Activated CD4-positive, alpha-beta T cell treated with anti-CD3 and anti-CD28 coated beads, Interleukin-2, amount 50 U/mL, for 1 hour (primary cell): ENCODE results near the gene RBM19.

Source experiments
- DNase-seq: peaks from one replicate; pipeline ENCODE4 v3.0.0-alpha.2; 2020

RBM19 gene

DNA sequence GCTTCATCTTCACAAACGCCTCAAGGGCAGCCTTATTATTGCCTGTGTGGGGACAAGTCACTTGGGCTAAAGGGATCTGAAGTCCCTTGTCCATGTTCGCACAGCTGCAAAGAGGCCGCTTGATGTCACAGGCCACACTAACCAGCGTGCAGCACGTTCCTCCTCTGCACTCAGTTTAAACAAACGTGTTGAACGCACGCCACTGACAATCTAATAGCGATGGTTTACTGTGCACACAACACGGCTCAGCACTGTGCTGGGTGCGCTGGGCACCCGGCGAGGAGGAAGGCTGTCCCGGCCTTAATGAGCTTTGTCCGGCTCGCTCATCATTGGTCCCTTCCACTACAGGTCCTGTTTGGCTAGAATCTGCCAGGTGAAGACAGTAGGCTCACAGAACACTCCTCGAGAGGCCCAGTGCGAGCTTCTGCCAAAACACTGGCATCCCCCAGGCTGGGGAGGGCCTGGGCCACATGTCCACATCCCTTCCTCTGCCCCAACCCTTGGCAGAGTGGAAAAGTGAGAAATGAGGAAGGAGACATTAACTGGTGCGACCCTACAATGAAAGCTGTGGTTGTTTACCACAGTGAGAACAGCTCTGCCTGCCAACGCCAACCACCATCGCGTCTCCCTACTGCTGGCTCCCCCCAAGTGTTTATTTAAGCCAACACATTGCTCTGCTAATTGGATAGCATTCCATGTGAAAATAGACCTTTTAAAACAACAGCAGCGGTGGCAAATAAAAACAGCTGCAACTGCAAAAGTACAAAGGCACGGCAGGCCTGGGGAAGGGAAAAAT lies 113.2 kb downstream of the RBM19 start:
- DNase-seq, result no peak

DNA sequence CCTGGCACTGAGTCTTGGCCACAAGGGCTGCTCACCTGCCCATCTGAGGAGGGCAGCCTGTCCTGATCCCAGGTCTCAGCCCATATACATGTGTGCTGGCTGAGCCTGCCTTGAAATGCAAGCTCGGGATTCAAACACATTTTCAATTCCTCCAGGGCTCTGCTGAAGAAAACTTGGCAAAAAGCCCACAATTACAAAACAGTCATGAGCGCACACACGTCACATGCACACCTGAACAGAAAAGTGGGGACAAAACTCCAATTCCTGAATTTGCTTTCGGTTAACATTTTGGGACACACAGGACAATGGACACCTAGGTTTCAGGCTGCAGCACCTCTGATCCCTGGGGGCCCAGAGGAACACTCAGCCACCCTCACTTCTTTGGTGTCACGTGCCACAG lies 113.9 kb downstream of the RBM19 start:
- DNase-seq, result no peak

DNA sequence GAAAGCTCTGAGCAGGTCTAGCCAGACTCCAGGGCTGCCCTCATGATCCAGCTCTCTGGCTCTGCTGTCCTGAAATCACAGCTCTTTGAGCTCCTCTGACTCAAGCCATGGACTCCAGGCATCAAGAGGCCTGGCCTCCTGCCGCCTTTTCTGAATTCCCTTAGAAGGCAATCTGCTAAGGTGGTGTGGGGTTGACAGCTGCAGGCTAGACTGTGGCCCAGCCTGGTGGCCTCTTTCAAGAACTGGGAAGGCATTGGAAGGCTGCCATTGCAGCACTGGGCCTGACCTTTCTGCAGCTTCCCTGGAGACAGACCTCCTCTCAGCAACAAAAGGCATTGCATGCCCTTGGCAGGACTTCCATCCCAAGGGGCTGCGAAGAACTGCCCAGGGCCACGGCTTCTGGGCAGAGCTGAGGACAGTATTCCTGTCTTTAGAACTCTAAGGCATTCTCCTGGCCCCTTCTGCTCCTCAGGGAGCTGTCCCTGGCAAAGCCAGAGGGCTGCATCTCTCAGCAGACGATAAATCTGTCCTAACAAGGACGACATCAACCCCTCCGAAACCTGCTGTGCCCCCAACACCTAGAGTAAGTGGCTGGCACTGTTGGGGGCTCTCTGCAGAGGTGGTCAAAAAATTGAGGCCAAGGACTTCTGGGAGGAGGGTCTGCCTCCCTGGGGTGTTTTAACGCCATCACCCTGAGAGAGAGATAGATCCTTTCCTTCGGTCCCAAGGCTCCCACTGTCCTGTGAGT lies 115.6 kb downstream of the RBM19 start:
- no peak for DNase-seq

DNA sequence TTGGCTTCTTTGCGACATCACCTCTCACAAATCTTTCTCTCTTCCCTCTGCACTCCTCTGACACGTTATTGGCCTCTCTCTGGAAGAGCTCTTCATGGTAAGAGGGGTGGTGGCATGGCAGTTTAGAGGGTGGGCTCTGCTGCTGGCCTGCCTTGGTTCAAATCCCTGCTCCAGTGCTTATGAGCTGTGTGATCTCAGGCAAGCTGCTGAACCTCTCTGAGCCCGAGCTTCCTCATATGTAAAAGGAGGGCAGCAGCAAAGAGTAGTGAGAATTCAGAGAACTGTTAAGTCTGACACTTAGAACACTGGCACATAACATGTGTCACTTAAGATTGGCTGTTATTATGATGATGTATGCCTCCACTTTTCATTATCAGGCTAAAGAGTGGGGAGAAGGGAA lies 118.3 kb downstream of the RBM19 start:
- DNase-seq, result no peak

DNA sequence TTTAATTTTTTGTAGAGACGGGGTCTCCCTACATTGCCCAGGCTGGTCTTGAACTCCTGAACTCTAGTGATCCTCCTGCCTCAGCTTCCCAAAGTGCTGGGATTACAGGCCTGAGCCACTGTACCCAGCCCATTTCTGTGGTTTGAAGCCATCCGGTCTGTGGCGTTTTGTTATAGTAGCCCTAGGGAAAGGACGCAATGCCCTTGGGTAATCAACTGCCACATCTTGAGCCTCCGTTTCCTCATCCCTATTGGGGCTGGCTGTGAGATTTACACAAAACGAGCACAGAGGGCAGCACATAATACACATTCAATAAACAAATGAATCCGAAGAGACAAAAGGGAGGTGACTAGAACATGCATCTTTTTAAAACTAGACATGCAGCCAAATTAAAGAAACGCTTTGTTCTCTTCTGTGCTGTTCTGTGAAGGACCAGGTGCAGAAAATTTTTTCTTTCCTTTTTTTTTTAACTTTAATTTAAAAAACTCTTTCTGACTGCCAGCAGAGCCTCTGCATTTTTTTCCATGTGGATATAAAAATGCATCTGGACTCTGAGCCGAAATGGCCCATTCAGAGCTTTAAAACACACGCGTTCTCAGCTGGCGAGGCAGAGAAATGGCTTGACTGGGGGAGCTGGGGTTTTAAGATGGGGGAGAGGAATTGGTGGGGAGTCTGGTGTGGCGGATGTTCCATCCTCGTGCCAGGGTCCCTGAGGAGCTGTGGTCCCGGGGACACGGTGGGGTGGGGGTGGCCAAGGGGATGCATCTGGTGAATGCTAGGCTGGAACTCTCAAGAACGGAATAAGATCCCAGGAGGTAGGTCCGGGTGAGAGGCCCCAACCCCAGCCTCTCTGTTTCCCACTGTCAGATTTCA lies 119.0 kb downstream of the RBM19 start:
- no peak for DNase-seq

DNA sequence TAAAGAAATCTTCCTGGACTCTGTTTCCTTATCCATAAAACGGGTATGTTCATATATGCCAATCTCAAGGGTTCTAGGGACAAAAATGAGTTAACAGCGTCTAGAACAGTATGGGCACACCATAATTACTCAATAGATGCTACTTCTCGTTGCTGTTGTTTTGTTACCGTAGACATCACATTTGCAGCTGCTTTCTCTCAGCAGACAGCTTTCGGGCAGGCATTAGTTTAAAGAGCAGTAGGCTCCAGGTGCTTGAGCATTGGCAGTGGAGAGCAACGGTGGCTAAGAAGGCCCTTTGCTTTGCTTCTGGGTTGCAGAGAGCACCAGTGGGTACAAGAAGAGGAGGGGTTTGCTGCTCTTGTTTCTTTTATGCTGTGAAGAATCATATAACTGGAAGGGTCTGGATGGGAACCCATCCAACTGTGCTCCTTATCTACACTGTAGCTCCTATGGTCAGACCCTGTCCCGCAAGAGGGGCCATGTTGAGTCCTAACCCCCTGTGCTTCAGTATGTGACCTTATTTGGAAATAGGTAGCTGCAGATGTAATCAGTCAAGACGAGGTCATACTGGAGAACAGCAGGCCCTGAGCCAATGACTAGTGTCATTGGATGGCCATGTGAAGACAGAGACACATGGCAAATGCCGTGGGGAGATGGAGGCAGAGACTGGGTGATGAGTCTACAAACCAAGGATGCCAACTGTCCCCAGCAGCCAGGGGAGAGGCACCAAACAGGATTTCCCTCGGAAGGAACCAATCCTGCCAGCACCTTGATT lies 120.0 kb downstream of the RBM19 start:
- DNase-seq, result no peak

DNA sequence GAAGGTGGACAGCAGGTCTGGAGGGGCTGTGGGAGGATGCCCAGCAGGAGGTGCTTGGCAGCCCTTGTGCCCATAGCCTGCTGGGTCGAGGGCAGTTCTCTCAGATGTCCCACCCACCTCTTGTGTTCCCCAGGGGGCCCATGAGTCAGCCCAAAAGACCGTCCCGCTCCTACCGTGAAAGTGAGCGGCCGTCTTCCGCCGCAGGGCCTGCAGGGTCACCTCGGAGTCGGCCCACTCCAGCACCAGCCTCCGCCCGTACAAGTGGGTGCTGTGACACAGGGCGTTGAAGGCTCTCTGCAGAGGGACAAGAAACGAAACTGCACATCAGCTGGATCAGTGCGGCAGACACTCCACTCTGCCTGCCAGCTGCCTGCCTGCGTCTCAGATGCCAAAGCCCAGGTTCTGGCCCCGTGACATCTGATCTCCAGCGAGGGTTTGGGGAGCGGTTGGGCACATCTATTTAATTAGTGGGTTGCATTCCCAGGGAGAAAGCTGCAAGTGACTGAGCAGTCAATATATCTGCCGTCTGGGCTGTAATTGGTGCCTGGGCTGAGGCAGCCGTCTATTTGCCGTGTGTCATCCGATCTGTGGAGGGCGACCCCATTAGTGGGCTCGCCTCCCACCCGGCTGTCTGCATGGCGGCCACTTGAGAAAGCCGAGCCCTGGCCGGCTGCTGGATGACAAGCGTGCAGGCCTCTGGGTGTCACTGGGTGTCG lies 121.5 kb downstream of the RBM19 start:
- no peak for DNase-seq

DNA sequence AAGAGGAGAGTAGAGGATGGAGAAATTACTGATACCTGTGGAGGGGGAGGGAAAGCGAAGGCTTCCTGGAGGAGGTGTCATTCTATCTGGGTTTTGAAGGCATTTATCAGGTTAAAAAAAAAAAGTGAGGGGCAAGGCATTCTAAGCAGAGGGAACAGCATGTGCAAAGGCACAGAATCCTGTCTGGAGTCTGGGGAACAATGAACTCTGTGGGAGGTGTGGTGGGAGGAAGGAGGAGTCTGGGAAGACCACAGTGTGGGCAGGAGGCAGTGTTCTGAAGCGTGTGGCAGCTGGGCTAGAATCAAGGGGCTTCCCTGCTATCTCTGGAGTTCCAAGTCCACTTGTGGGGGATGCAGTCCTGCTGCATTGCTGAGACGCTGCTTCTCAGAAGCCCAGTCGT lies 123.4 kb downstream of the RBM19 start:
- DNase-seq, result no peak

DNA sequence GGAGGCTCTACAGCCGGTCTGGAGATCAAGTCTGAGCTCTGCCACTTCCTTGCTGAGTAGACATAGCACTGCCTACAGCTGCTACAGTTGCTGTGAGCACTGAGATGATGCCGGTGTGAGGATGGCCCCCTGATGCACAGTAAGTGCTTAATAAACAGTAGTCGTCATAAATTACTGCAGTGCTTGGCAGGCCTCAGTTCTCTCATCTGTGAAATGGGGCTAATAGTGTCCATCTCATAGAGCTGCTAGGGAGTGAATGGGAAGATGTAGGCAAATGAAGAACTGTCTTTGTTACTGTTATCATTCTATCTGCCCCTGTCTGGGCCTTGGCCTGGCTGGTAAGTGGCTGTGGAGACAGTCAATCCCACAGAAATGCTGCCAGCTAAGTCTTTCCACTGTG lies 124.3 kb downstream of the RBM19 start:
- no peak for DNase-seq

DNA sequence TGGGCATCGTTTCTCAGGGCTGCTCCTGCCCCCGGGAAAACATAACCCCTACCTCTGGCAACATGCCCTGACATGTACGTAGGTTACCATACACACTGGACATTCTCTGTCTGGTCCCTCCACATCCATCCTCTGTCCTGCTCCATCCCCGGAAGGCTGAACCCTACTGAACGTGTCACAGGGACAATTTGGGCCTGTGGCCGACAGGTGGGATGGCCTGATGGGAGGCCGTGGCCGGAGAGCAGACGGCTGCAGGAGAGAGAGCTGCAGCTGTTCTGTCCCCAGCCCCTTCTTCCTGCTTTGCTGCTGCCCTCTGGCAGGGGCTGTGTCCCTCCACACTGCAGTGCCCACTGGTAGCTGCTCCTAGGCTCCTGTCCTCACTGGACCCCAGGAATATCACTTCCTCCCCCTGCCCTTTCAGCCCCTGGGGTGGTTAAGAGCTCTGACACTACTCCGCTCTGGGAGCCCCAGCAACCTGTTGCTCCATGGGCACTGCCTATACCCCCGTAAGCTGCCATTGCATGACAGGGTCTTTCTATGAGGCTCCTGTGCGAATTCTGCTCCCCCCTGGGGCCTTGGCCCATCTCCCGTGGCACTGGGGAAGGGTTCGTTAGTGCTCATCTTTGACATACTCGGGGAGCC lies 125.6 kb downstream of the RBM19 start:
- no peak for DNase-seq

DNA sequence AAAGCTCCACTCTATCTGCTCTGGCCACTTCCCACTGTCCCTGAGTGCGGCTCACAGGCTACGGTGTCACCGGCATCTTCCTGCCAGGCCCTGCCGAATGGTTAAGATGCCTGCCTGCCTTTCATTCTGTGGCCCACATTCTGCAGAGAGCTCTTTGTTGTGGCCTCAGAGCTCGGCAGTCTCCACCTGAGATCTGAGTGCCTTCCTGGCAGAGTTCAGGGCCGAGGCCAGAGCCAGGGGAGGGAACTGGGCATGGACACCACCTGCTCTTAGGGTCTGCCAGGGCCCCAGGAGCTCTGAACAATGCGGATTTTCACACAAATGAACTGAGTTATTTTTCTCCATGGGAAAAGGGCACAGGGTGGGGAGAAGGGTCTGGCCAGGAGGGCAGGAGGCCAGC lies 127.2 kb downstream of the RBM19 start:
- DNase-seq, result no peak

DNA sequence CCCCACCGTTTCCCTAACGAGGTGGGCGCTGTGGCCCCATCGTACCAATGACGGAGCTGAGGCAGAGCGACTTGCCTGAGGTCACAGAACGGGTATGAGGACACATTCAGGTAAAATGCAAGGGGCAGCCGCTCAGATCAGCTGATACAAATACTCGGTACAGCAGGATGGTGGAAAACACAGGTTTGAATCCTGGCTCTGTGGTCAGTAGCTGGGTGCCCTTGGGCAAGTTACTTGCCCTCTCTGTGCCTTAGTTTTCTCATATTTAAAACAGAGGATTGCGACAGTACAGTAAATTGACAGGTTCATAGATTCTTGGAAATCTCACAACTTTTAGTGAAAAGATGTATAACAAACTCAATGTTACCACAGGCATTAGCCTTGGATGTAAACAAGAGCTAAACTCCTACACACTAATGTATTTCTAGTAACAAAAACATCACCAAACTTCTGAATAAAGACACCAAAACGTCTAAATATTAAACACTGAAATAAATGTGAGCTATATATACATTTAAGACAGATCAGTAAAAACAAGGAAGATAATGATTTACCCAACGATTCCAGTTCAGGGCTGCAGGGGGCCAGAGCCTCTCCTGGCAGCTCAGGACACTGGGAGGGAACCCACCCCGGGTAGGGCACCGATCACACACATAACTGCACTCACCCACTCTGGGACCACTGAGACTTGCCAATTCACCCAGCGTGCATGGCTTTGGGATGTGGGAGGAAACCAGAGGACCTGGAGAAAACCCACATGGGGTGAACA lies 128.4 kb downstream of the RBM19 start:
- no peak for DNase-seq

DNA sequence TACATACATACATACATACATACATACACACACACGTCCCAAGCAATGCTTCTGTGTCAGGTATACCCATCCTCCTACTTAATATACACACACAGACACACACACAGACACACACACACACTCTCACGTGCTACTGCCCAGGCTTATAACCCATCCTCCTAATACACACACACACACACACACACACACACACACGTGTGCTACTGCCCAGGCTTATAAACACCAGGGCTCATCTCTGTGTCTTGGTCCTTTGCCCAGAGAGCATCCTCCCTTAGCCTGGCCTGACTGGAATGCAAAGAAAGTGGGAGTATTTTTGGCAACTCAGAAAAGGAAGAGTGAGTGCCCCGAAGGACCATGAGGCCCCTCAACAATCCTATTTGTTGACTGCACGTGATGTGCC lies 129.0 kb downstream of the RBM19 start:
- no peak for DNase-seq

DNA sequence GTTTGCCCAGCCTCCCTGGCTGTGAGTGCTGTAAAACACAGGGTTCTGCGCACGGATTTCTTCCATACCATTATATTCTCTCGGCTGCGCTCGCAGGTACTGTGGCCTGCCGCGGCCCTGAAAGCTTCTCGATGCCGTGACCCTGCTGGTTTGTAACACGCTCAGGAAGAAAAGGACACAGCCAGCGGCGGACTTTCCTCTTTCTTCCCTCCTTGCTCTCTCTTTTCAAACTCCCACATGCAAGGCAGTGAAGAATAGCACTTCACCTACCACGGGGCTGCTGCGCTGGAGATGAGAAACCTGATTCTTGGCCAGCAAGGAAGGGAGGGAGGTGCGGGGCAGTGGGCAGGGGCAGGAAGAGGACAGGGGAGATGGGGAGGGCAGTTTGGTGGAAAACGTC lies 130.2 kb downstream of the RBM19 start:
- no peak for DNase-seq

DNA sequence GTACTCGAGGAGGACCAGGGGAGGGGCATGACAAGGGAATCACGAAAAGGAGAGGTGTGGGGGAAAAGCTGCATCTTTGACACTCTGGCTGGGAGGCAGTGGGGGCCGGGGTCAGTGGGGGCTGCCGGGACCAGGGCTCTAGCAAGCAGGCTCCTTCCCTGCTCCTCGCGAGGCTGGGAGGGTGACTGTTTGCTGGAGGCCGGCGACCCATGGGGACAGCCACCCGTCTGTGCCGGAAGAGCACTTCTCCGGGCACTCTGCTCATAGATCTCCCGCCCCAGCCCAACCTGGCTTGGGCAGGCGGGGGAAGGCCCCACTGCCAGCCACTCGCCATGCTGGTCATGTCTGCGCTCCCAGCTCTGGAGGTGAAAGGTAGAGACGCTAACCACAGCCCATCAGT lies 130.7 kb downstream of the RBM19 start:
- DNase-seq, result no peak

DNA sequence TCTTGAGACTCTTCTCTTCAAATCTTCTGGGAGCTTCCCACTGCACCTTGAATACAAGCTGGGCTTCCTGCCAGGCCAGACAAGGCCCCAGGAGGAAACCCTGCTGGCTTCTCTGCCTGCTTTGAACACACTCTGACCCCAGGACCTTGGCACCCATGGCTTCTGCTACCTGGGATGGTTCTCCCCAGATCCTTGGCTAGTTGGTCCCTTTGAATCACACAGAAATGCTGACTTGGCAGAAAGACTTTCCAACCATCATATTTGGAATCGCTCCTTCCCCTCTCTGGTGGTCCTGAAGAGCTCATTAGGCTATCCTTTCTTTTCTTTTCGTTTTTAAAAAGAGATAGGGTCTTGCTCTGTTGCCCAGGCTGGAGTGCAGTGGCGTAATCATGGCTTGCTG lies 132.7 kb downstream of the RBM19 start:
- DNase-seq, result no peak

DNA sequence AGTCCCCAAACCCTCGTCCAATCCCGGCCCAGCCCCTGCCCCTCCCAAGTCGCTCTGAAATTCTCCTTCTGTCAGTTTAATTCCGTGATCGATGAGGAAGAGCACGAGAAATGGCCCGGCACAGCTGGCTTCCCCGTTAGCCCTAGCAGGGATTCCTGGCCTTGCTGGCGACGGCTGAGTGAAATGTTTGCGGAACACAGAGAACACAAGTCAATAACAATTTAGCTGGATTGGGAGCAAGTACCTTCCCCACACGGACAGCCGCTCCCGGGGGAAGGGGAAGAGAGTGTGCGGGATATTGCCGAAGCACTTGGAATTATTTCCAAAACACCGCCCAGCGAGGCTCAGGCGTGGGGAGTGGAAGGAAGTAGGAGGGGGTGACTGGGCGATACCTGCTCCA lies 134.6 kb downstream of the RBM19 start:
- DNase-seq, result no peak

DNA sequence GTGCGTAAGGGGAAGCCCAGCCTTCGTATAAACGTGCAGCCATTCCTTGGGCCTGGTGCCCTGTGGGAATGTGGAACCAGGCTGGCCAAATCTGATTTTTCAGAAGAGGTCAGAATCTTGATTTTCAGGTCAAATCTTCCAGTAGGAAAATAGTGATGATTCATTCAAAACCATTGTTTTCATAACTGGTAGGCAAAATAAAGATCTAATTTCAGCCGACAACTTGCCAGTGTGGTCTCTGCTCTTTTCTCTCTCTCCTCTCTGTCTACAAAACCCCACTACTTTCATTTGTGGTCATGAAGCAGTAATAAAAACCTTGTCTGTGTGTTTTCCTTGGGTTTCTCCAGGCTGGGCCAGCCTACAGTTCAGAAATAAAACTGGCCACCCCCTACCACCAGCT lies 135.1 kb downstream of the RBM19 start:
- no peak for DNase-seq

DNA sequence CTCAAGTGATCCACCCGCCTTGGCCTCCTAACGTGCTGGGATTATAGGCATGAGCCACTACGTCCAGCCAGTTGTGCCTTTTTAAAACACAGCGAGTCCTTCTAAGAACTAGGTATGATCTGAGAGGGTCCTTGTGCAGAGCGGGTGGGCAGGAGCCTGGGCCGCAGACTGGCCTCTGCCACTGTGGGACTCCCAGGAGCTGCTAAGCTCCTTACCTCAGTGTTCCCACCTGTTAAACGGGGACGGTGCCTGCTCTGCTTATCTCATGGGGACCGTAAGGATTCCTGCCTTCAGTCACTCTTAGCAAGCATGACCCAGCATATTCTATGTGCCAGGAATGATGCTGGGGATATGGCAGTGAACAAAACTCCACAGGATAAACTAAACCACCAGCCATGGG lies 136.9 kb downstream of the RBM19 start:
- no peak for DNase-seq

DNA sequence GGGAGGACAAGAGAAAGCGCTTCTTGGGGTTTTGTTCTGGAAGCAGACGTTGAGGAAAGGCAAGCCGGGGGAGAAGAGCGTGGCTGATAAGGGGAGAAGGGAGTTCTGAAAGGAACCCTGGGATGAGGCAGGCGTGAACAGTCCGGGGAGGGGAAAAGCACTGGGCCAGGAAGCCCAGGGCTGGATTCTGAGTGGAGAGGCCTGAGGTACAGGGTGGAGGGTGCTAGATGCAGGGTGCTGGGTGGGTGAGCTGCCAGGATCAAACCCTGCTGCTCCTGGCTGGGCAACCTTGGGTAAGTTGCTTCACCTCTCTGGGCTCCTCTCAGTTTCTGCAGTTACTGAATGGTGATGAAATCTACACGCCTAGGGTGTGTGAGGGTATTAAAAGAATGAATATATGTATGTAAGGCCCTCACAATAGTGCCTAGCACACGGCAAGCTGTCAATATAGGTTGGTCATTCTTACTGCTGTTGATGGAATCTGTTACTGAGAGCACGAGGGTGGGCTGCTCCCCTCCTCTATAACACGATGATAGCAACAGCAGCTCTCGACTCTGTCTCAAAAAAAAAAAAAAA lies 138.5 kb downstream of the RBM19 start:
- DNase-seq, result no peak
